DOHH2 (cell line): Measurements from ENCODE around the gene BABAM2.

Experiments
- H3F3A ChIP-seq: fragments of 200-600 bp; sonication (generic), shearing (Covaris generic); 2 replicates; pipeline ENCODE4 v1.6.0; 2016; ENCODE audit warnings: antibody characterized with exemption, mild to moderate bottlenecking; ENCODE audit not compliant: control insufficient read depth, insufficient read depth
- H3K27ac ChIP-seq: fragments of 200-600 bp; sonication (generic); 2 replicates; pipeline ENCODE4 v1.5.1; 2014; ENCODE audit warnings: low read depth, mild to moderate bottlenecking, low read length, moderate library complexity
- H3K27me3 ChIP-seq: fragments of 200-600 bp; sonication (generic); 2 replicates; pipeline ENCODE4 v1.6.1; 2014; ENCODE audit warnings: mild to moderate bottlenecking, low read length, mixed read lengths; ENCODE audit not compliant: control insufficient read depth
- H3K36me3 ChIP-seq: fragments of 200-600 bp; sonication (generic); 2 replicates; pipeline ENCODE4 v1.6.1; 2014; ENCODE audit warnings: mild to moderate bottlenecking, low read length, moderate library complexity, mixed read lengths; ENCODE audit not compliant: control insufficient read depth
- H3K4me1 ChIP-seq: fragments of 200-600 bp; sonication (generic); 2 replicates; pipeline ENCODE4 v1.6.1; 2014; ENCODE audit warnings: mild to moderate bottlenecking, low read length, mixed read lengths; ENCODE audit not compliant: control insufficient read depth
- H3K4me2 ChIP-seq: fragments of 200-600 bp; sonication (generic); 2 replicates; pipeline ENCODE4 v1.6.0; 2014; ENCODE audit warnings: mild to moderate bottlenecking, low read length, moderate library complexity
- H3K4me3 ChIP-seq: fragments of 200-600 bp; sonication (generic); 2 replicates; pipeline ENCODE4 v1.5.1; 2014; ENCODE audit warnings: mild to moderate bottlenecking, low read length, mixed read lengths
- H3K79me2 ChIP-seq: fragments of 200-600 bp; sonication (generic); 2 replicates; pipeline ENCODE4 v1.6.1; 2014; ENCODE audit warnings: mild to moderate bottlenecking, low read length, mixed read lengths; ENCODE audit not compliant: control insufficient read depth
- H3K9me2 ChIP-seq: fragments of 200-600 bp; sonication (generic); replicated peaks from 2 replicates; pipeline ENCODE4 v1.6.1; 2014; ENCODE audit warnings: mild to moderate bottlenecking, low read length, mixed read lengths; ENCODE audit not compliant: control insufficient read depth
- H3K9me3 ChIP-seq: fragments of 200-600 bp; sonication (generic); 2 replicates; pipeline ENCODE4 v1.6.1; 2014; ENCODE audit warnings: antibody characterized with exemption, low read length, mixed read lengths; ENCODE audit not compliant: control insufficient read depth, insufficient read depth
- H4K20me1 ChIP-seq: fragments of 200-600 bp; sonication (generic); 2 replicates; pipeline ENCODE4 v1.6.0; 2014; ENCODE audit warnings: low read depth, mild to moderate bottlenecking, antibody characterized with exemption, low read length, moderate library complexity; ENCODE audit not compliant: control insufficient read depth, insufficient read depth
- EZH2phosphoT487 ChIP-seq: fragments of 200-600 bp; sonication (generic); IDR thresholded peaks from 2 replicates; pipeline ENCODE4 v1.6.1; 2017; ENCODE audit warnings: borderline replicate concordance, mild to moderate bottlenecking, antibody characterized with exemption, low read length, moderate library complexity, mixed read lengths
- TF ChIP-seq, protein P1 (sequence below): fragments of 200-600 bp; sonication (generic); IDR thresholded peaks from one replicate; pipeline ENCODE4 v1.5.1; 2014; ENCODE audit warnings: antibody characterized with exemption, mild to moderate bottlenecking, low read depth, low read length; ENCODE audit not compliant: poor library complexity, severe bottlenecking

The BABAM2 gene

DNA sequence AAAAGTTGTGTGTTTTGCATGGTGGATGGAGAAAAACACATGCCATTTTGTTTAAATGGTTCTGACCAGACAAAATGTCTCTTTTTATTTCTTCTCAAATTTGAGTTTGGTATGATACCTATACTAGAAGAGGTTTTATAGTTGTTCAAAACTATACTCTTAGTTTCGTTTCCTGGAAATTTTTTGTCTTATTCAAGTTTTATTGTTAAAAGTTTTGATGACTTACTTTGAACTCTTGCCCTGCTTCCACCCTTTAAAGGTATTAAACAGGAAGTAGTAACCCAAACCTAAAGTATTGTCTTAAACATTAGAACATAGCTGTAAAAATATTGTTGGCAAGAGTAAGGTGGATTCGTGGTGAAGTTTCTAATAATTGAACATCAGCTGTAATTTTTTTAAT lies 98.2 kb downstream of the BABAM2 start:
- Histone ChIP-seq H3F3A (no peaks in the 10 kb centered on the region), H3K9me2 (no peaks in the 10 kb centered on the region), H3K27me3 (no peaks in the 10 kb centered on the region), H3K79me2 (no peaks in the 10 kb centered on the region), H3K27ac (no peak overlapping the region), H3K36me3 (no peaks in the 10 kb centered on the region), H3K4me1 (no peaks in the 10 kb centered on the region), H3K9me3 (peaks cover 3% of the 10 kb centered on the region; the same call in 1 of the 2 replicates), H4K20me1 (no peaks in the 10 kb centered on the region), H3K4me3 (no peak overlapping the region), H3K4me2 (no peak overlapping the region)
- TF ChIP-seq EZH2phosphoT487, result no peak
- TF ChIP-seq, protein P1, sequence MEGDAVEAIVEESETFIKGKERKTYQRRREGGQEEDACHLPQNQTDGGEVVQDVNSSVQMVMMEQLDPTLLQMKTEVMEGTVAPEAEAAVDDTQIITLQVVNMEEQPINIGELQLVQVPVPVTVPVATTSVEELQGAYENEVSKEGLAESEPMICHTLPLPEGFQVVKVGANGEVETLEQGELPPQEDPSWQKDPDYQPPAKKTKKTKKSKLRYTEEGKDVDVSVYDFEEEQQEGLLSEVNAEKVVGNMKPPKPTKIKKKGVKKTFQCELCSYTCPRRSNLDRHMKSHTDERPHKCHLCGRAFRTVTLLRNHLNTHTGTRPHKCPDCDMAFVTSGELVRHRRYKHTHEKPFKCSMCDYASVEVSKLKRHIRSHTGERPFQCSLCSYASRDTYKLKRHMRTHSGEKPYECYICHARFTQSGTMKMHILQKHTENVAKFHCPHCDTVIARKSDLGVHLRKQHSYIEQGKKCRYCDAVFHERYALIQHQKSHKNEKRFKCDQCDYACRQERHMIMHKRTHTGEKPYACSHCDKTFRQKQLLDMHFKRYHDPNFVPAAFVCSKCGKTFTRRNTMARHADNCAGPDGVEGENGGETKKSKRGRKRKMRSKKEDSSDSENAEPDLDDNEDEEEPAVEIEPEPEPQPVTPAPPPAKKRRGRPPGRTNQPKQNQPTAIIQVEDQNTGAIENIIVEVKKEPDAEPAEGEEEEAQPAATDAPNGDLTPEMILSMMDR, result no peak

DNA sequence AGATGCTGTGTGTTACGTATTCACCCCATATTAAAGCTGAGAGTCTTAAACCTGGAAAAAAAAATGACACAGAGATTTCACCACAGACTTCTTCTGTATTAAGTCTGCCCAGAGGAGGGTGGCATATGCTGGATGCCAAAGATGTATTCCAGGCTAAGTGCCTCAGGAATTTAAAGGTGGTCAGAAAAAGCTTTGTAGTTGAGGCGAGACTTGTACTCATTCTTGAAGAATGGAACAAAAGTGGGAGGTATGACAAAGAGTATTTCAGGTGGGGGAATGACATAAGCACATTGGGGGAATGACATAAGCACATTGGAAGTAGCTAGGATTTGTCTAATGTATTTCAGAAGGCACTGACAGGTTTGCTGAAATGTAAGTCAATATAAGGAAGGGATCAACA lies 98.6 kb downstream of the BABAM2 start:
- H3K79me2 ChIP-seq, result no peaks in the 10 kb centered on the region
- no peaks in the 10 kb centered on the region for H3K9me2 ChIP-seq
- H3K27ac ChIP-seq, result no peak overlapping the region
- H4K20me1 ChIP-seq, result no peaks in the 10 kb centered on the region
- H3F3A ChIP-seq, result no peaks in the 10 kb centered on the region
- no peak for TF ChIP-seq EZH2phosphoT487
- TF ChIP-seq, protein P1, result no peak
- H3K27me3 ChIP-seq, result no peaks in the 10 kb centered on the region
- no peaks in the 10 kb centered on the region for H3K36me3 ChIP-seq
- H3K4me1 ChIP-seq, result no peaks in the 10 kb centered on the region
- H3K4me3 ChIP-seq, result no peak overlapping the region
- peaks cover 1% of the 10 kb centered on the region; the same call in 1 of the 2 replicates for H3K9me3 ChIP-seq
- H3K4me2 ChIP-seq, result no peak overlapping the region

- Histone ChIP-seq H4K20me1 (no peaks in the 10 kb centered on the region), H3K27ac (no peak overlapping the region), H3F3A (no peaks in the 10 kb centered on the region), H3K9me3 (no peaks in the 10 kb centered on the region), H3K4me3 (no peak overlapping the region), H3K27me3 (no peaks in the 10 kb centered on the region), H3K79me2 (no peaks in the 10 kb centered on the region), H3K4me1 (no peaks in the 10 kb centered on the region), H3K36me3 (no peaks in the 10 kb centered on the region), H3K4me2 (no peak overlapping the region), H3K9me2 (no peaks in the 10 kb centered on the region)
- no peak for TF ChIP-seq EZH2phosphoT487
- TF ChIP-seq, protein P1, result no peak
These were observed 99.6 kb downstream of the BABAM2 start for GRCh38 chr2:27990030-27990590.
